Bronchial epithelial cell (primary cell): Measurements from ENCODE around the gene ARFGAP3. TPM values are rescaled to one million over a fixed set of nuclear protein-coding genes. Genes with fewer than 3 reads are reported as not detected.
A peak's percentile ranks its signal among the peaks of the same experiment; 100 is the strongest.

ENCODE experiments used
- DNase-seq: peaks from one replicate; pipeline ENCODE4 v3.0.0-alpha.2; 2010; ENCODE audit warnings: low read depth
- FAIRE-seq: peaks from 2 replicates; lab custom pipeline; 2011; peaks lifted over from hg19 to GRCh38; lab: Jason Lieb, UNC
- H3K27me3 ChIP-seq: 2 replicates; pipeline ENCODE4 v1.5.1; 2011; ENCODE audit warnings: low read length; ENCODE audit not compliant: control insufficient read depth, insufficient read depth
- H3K36me3 ChIP-seq: 2 replicates; pipeline ENCODE4 v1.5.1; 2011; ENCODE audit warnings: low read length; ENCODE audit not compliant: control insufficient read depth, insufficient read depth
- H3K4me3 ChIP-seq: 2 replicates; pipeline ENCODE4 v1.5.1; 2011; ENCODE audit warnings: mild to moderate bottlenecking, low read depth, low read length, control low read depth
- total RNA-seq: library from RNA; depleted of rRNA; stranded (reverse); fragments of >200 nt; gene quantifications from 2 replicates; pipeline ENCODE4 v1.2.1, GENCODE V29; 2014
- TF ChIP-seq, protein P1 (sequence below): IDR thresholded peaks from 2 replicates; pipeline ENCODE4 v1.5.1; 2011; ENCODE audit warnings: mild to moderate bottlenecking, moderate library complexity, low read length, control low read depth, inconsistent platforms; ENCODE audit not compliant: insufficient read depth, severe bottlenecking

The ARFGAP3 gene
- total RNA-seq, 1 donor from 2014 or later = 87.7 TPM

- TF ChIP-seq, protein P1, sequence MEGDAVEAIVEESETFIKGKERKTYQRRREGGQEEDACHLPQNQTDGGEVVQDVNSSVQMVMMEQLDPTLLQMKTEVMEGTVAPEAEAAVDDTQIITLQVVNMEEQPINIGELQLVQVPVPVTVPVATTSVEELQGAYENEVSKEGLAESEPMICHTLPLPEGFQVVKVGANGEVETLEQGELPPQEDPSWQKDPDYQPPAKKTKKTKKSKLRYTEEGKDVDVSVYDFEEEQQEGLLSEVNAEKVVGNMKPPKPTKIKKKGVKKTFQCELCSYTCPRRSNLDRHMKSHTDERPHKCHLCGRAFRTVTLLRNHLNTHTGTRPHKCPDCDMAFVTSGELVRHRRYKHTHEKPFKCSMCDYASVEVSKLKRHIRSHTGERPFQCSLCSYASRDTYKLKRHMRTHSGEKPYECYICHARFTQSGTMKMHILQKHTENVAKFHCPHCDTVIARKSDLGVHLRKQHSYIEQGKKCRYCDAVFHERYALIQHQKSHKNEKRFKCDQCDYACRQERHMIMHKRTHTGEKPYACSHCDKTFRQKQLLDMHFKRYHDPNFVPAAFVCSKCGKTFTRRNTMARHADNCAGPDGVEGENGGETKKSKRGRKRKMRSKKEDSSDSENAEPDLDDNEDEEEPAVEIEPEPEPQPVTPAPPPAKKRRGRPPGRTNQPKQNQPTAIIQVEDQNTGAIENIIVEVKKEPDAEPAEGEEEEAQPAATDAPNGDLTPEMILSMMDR = no peak
- no peaks in the 10 kb centered on the region for H3K27me3 ChIP-seq
- DNase-seq (no peak), FAIRE-seq (no peak)
- H3K36me3 ChIP-seq = peaks cover 13% of the 10 kb centered on the region
- H3K4me3 ChIP-seq = no peak overlapping the region
Observed at GRCh38 chr22:42868751-42869251, 11.7 kb upstream of the ARFGAP3 start.

DNA sequence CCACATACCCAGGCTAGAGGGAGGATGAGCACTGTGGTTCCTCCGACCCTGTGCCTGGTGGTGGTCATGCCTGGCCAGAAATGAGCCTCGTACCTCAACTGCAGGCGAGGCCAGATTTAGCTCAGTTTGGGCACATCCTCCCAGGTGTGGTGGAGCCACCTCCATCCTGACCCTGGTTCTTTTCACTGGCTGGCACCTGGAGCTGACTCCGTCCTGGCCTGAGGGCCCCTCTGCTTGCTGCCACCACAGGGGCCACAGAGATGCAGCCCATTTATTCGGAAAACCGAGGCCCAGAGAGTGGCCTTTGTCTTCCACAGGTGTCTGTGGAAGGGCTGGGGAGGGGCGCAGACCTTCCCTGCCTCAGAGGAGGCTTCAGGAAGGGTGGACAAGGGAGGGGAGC is 9.0 kb upstream of the ARFGAP3 start:
- Histone ChIP-seq H3K27me3 (no peaks in the 10 kb centered on the region), H3K36me3 (peaks cover 3% of the 10 kb centered on the region), H3K4me3 (no peak overlapping the region)
- DNase-seq (no peak), FAIRE-seq (no peak)
- TF ChIP-seq, protein P1 = no peak

GRCh38 chr22:42865536-42865935 is 8.5 kb upstream of the ARFGAP3 start:
- FAIRE-seq = no peak
- TF ChIP-seq, protein P1 = no peak
- Histone ChIP-seq H3K4me3 (no peak overlapping the region), H3K36me3 (no peaks in the 10 kb centered on the region), H3K27me3 (no peaks in the 10 kb centered on the region)
- DNase-seq = no peak

GRCh38 chr22:42863349-42863961 is 6.4 kb upstream of the ARFGAP3 start:
- H3K27me3 ChIP-seq = no peaks in the 10 kb centered on the region
- H3K4me3 ChIP-seq = no peak overlapping the region
- DNase-seq = peak; percentile 73
- TF ChIP-seq, protein P1 = no peak
- H3K36me3 ChIP-seq = no peaks in the 10 kb centered on the region
- no peak for FAIRE-seq

GRCh38 chr22:42862045-42862734 is 5.1 kb upstream of the ARFGAP3 start:
- no peak for FAIRE-seq
- no peaks in the 10 kb centered on the region for H3K36me3 ChIP-seq
- TF ChIP-seq, protein P1 = no peak
- no peaks in the 10 kb centered on the region for H3K27me3 ChIP-seq
- peak; percentile 79 for DNase-seq
- no peak overlapping the region for H3K4me3 ChIP-seq
